WTC11 (cell line): ENCODE measurements around the gene CEP85L.

Experiments
- CREM ChIP-seq: sonication (generic); formaldehyde crosslinking; IDR thresholded peaks from 2 replicates; pipeline ENCODE4 v1.8.1; 2022; ENCODE audit warnings: mild to moderate bottlenecking, missing genetic modification reagents, moderate library complexity
- CTCF ChIP-seq: fragments of 200-600 bp; IDR thresholded peaks from 2 replicates; pipeline ENCODE4 v1.8.0; 2022; ENCODE audit warnings: antibody characterized with exemption
- NFE2L1 ChIP-seq: sonication (generic); formaldehyde crosslinking; IDR thresholded peaks from 2 replicates; pipeline ENCODE4 v1.8.1; 2023; ENCODE audit warnings: missing genetic modification reagents
- SP1 ChIP-seq: sonication (generic); formaldehyde crosslinking; conservative IDR thresholded peaks from 2 replicates; pipeline ENCODE4 v1.8.1; 2022; ENCODE audit warnings: missing genetic modification reagents

- no peak for TF ChIP-seq CTCF
- no peak for TF ChIP-seq SP1
- TF ChIP-seq NFE2L1 (CRISPR knock-in tag): no peak
- no peak for TF ChIP-seq CREM (CRISPR knock-in tag)
These were observed 145.7 kb downstream of the CEP85L start for GRCh38 chr6:118505656-118506055.
